Muscle of back (tissue), 13 donors: ENCODE data around the gene POGLUT3. TPM values are rescaled to one million over a fixed set of nuclear protein-coding genes. Genes with fewer than 3 reads are reported as not detected.

ENCODE experiments used
- DNase-seq, 3 donors: peaks; one replicate each; pipeline versions ENCODE4 v3.0.0 to v3.0.0-alpha.2; 2013
- long read RNA-seq, 9 donors: transcript quantifications; one replicate each; lab custom pipeline, GENCODE V29; 2026
- polyA plus RNA-seq, 10 donors: library from polyadenylated mRNA; unstranded; fragments of 120-200 nt; gene quantifications; one replicate each; pipeline ENCODE4 v1.2.1, GENCODE V29; 2013; ENCODE audit not compliant: insufficient read length in 10 of 10

Gene POGLUT3, protein sequence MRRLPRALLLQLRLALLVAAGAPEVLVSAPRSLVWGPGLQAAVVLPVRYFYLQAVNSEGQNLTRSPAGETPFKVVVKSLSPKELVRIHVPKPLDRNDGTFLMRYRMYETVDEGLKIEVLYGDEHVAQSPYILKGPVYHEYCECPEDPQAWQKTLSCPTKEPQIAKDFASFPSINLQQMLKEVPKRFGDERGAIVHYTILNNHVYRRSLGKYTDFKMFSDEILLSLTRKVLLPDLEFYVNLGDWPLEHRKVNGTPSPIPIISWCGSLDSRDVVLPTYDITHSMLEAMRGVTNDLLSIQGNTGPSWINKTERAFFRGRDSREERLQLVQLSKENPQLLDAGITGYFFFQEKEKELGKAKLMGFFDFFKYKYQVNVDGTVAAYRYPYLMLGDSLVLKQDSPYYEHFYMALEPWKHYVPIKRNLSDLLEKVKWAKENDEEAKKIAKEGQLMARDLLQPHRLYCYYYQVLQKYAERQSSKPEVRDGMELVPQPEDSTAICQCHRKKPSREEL
- 100 to 1,000 TPM in 1 of 10 donors, 10 to 100 TPM in 9; 47.7 to 108 (median 59.2) TPM for polyA plus RNA-seq
- long read RNA-seq, donor 1, full-length matches to known transcripts, result 9 of 22 reads
- long read RNA-seq, donor 1, partial matches to known transcripts, result 13 of 22 reads
- long read RNA-seq, donor 1, other reads (novel, unspliced or antisense), result 0 of 22 reads
- long read RNA-seq, donor 2, full-length matches to known transcripts, result 7 of 12 reads
- long read RNA-seq, donor 2, partial matches to known transcripts, result 5 of 12 reads
- long read RNA-seq, donor 2, other reads (novel, unspliced or antisense), result 0 of 12 reads
- long read RNA-seq, donor 3, result 0 reads
- long read RNA-seq, donor 4, full-length matches to known transcripts, result 12 of 28 reads
- long read RNA-seq, donor 4, partial matches to known transcripts, result 16 of 28 reads
- long read RNA-seq, donor 4, other reads (novel, unspliced or antisense), result 0 of 28 reads
- long read RNA-seq, donor 5, full-length matches to known transcripts, result 18 of 61 reads
- long read RNA-seq, donor 5, partial matches to known transcripts, result 43 of 61 reads
- long read RNA-seq, donor 5, other reads (novel, unspliced or antisense), result 0 of 61 reads
- long read RNA-seq, donor 6, full-length matches to known transcripts, result 9 of 32 reads
- long read RNA-seq, donor 6, partial matches to known transcripts, result 23 of 32 reads
- long read RNA-seq, donor 6, other reads (novel, unspliced or antisense), result 0 of 32 reads
- long read RNA-seq, donor 7, full-length matches to known transcripts, result 7 of 24 reads
- long read RNA-seq, donor 7, partial matches to known transcripts, result 17 of 24 reads
- long read RNA-seq, donor 7, other reads (novel, unspliced or antisense), result 0 of 24 reads
- long read RNA-seq, donor 8, full-length matches to known transcripts, result 14 of 29 reads
- long read RNA-seq, donor 8, partial matches to known transcripts, result 15 of 29 reads
- long read RNA-seq, donor 8, other reads (novel, unspliced or antisense), result 0 of 29 reads
- long read RNA-seq, donor 9, full-length matches to known transcripts, result 3 of 3 reads
- long read RNA-seq, donor 9, partial matches to known transcripts, result 0 of 3 reads
- long read RNA-seq, donor 9, other reads (novel, unspliced or antisense), result 0 of 3 reads

DNA sequence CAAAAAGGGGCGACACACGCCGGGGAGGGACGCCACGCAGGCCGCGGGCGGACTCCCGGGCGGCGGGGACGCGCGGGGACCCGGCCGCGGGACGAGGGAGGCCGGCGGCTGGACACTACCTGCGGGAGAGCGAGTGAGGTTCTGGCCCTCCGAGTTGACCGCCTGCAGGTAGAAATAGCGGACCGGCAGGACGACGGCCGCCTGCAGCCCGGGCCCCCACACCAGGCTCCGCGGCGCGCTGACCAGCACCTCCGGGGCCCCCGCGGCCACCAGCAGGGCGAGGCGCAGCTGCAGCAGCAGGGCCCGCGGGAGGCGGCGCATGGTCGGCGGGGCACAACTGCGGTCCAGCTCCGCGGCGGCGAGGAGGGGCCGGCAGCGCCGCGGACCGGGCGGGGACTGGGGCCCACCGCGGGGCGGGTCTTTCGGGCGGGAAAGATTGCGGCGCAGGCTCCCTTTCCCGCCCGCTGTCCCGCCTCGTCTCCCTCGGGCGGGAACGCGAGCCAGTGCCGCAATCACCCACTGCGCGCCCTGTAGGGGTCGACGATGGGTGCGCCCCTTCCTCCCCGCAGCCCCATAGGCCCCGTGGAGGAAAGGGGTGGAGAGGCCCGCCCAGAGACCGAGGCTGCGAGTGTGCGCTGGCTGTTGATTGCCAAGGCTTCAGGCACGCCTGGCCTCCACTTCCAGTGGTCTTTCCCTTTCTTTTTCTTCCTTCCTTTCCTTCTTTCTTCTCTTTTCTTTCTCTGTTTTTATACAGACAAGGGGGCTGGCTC, at the start of gene POGLUT3:
Gene POGLUT3, minus strand, starts transcription at position 339 of the 770 bp plus-strand sequence. Its CDS starts 18 bp downstream, at position 321.
- DNase-seq, result peak; percentile 57 to 91 (median 82)

DNA sequence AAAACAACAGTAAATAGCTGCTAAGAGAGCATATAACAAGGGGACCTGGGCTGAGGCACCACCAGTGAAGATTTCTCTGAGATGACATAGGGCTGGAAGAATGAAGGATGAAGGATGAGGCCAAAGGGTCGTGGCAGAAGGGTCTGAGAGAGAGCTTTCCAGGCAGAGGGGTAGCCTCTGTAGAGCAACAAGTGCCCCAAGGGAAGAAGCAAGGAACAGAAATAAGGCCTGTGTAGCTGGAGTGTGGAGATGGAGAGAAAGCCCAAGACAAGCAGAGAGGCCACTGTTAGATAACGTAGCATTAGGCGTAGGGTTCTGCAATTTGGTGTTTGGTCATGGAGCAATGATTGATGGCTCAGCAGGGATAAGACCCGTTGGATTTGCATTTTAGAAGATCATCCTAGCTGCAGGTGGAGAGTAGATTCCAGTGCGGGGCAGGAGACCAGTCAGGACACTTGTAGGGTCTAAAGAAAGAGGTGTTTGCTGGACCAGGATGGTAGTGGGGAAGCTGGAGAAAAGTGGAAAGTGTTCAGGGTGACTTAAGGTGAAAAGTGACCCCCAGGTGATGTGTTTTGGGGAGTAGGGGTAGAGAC, 47.8 kb upstream of the POGLUT3 start:
- DNase-seq, result no peak

DNA sequence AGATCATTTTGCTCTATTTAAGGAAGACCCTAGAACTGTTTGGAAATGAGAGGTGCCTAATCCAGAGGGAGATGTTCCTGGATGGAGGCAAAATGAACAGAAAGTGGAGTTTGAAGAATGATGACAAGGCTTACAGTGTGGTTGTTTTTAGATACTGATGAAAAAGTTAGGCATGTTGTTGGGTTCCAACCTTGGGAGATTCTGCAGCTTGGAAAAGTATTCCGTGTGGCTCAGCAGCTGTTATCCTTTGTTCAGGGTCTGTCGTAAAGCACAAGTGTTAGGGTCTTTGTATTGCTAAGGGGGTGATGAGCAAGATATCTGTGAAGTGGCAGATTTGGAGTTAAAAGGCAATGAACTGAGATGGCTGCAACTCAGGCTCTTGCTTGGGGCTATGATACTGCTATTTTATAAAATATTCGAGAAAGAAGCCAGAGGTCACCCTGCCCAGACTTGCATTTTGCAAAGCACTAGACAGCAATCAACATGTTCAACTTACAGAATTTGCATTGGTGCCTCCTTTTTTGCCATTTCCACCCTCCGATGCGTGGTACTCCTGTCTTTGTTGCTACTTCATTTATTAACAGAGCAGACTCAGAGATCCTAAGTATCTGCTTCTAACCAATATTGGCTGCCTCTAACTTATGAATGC, 45.3 kb upstream of the POGLUT3 start:
- DNase-seq, result no peak

GRCh38 chr11:108541531-108541930, 43.3 kb upstream of the POGLUT3 start:
- DNase-seq, result no peak

- no peak for DNase-seq
Observed at GRCh38 chr11:108538502-108538901, 40.3 kb upstream of the POGLUT3 start.

DNA sequence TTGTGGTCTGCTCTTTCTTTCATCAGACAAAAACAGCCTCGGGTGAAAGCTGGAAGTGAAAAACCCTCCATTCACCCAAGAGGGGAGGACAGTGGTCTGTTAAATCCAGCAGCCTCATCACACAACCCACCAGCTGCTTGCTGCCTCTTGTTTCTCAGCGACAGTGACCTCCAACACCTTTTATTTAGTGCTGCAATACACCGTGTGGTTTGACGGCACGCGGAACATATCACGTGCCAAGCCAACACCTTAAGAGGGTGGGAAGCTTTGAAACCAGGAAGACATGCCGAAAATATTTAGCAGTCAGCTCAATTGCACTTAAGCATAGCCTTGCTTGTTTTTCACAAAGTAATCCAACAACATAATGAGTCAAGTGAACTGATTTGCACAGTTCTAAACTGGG, 39.8 kb upstream of the POGLUT3 start:
- DNase-seq, result no peak

DNA sequence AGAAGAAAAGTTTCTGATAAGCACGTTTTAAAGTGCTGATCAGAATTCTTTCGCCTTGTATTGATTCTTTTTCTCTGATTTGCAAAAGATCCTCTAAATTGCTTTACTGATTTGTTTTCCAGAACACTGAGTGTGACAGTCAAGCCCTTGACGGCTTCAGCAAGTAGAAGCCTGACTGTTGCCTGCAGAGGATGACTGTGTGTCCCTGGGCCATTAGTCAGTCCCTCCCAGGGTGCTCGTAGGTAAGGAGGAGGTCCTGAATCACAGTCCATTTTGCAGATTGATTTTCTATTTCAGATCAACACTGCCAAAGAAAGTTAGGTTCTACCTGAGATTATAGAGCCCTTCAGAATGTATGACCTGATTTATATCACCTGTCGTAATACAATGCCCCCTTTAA, 38.6 kb upstream of the POGLUT3 start:
- DNase-seq, result no peak

DNA sequence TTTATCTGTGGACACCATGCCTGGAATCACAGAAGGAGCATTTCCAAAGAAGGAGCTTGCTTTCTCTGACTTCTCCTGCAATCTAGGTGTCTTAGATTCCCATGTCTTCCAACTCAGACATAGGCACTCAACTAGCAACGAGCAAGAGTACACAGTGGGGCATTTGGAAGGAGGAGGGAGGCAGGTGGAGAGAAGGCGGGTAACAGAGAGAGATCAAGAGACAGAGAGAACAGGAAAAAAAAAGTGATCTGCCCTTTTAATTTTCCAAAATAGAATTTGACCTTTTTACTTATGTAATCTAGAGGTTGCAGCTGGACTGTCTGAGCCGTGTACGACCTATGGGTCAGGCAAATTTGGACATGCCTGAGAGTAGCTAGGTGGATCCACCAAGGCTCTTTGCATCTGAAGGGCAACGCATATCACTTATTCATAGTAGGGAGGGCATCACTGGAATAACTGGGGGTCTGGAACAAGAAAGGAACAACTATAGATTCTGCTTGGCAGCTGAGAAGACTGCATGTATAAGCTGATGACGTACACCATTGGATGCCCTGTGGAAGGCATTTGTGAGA, 37.3 kb upstream of the POGLUT3 start:
- DNase-seq, result no peak

DNA sequence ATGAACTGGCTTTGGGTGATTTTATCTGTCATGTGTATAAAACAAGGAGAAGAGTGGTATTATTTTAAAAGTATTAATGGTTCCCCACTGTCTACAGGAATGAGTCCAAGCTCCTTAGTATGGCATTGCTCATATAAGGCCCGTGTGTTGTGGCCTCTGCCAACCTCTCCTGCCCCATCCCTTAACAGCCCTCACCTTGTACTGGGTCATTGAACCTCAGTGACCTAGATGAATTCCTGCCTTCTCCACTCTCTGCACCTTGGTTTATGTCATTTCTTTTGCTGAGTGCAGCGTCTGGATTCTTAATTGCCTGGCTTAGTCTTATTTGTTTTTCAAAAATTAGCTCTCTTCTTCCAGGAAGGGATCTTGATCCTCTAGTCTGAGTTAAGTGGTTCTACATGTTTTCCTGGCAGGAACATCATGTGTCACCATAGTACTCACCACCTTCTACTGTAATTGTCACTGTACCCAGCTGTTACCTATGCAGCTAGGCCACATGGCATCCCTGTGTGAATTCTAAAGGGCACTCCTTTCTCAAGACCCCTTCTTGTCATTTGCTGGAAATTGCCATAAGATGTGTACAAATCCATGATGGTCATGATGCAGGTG, 36.2 kb upstream of the POGLUT3 start:
- DNase-seq, result no peak

DNA sequence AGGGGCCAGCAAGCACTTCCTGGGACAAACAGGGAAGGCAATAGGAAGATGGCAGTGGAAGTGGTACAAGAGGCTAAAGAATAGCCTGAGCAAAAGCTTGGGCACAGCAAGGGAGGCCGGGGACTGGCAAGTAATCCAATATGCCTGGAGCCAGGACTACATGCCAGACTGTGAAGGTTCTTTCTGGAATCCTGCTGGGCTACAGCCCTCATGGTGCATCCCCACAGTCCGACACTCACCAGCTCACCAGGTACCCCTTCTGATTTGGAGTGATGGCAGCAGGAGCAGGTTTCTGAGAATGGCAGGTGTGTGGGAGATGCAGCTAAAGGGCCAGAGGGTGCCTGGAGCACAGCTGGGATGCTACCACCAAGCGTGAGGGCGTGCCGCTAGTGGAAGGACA, 32.2 kb upstream of the POGLUT3 start:
- no peak for DNase-seq

DNA sequence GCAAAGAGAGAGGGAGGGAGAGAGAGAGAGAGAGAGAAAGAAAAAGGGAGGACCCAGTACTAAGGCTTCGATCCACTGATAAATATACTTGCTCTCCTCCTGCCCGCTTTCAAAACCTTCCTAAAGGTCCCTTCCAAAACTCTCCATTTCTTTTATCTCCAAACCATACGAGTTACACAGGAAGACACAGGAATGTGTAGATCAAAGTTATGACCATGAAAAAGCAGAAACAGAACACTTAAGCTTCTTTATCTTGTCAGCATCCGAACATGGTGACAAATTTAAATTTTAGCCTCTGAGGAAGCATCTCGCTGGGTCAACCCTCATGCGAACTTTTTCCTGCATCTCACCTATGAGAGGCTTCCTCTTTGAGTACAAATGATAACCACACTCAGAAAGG, 29.2 kb upstream of the POGLUT3 start:
- no peak for DNase-seq

DNA sequence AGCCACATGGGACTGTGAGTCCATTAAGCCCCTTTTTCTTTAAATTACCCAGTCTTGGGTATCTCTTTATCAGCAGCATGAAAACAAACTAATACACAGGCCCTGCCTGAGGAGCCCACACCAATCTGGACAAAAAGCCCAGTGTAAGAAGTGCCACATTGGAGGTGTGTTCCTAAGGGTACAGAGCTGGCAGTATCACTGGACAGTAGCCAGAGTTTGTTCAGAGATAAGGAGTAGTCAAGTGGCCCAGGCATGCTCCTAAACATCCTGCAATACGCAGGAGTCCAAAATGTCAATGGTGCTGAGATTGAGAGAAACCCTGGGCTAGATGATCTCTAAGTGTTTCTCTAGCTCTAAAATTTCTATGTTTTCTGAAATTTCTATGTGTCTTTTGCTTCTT, 27.0 kb upstream of the POGLUT3 start:
- no peak for DNase-seq

DNA sequence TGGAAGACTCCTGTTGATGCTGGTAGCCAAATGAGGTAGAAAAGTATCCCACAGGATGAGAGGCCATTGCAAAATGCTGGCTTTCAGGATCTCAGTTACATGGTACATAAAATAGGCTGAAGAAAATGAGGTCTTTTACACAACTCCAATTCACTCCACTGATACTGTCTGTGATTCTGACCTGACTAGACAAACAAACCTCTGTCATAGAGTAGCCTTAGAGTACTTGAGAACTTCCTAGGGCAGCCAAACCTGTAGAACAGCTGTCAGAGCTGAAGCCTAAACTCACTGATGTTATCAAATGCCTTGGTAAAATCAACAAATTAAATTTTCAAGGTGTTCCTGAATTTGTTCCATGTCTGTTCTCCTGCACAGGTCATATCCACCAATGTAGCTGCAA, 26.2 kb upstream of the POGLUT3 start:
- no peak for DNase-seq

DNA sequence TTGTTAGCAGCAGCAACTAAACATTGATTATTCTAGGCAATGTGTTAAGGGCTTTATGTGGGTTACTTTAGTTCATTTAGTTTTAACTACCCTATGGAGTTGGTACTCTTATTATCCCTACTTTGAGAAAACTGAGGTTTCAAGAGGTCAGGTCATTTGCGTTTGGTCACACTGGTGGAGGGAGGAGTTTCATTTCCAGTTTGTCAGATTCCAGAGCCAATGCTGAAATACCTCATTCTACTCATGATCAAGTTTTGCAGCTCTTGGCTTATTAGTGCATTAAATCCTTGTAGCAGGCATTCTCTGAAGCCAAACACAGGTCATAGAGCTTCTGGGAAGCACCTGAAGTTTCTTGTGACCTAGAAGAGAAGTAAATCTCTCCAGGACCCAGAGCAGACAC, 24.1 kb upstream of the POGLUT3 start:
- DNase-seq, result no peak

DNA sequence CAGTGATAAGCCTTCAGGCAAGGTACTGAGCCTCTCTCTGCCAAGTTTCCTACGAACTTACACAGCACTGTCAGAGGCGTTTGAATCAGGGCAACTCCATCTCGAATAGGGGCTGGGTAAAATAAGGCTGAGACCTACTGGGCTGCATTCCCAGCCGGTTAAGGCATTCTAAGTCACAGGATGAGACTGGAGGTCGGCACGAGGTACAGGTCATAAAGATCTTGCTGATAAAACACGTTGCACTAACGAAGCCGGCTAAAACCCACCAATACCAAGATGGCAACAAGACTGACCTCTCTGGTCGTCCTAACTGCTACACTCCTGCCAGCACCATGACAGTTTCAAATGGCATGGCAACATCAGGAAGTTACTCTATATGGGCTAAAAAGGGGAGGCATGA, 20.4 kb upstream of the POGLUT3 start:
- no peak for DNase-seq

DNA sequence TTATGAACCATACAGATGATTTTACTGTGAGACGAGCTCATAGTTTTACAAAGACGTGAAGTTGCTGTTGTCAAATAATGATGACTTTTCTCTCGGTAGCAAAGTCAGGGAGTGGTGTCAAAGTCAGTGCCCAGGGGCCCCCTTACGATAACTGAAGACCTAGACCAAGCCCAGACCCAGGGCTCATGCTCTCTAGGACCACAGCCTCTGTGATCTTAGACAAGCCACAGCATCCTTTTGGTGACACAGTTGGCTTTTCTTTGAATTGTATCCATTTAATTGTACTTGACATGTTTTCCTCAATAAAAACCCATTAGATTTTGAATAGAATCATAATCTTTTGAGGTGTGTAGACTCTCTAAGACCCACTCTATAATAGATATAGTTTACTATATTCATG, 17.9 kb upstream of the POGLUT3 start:
- DNase-seq, result no peak

DNA sequence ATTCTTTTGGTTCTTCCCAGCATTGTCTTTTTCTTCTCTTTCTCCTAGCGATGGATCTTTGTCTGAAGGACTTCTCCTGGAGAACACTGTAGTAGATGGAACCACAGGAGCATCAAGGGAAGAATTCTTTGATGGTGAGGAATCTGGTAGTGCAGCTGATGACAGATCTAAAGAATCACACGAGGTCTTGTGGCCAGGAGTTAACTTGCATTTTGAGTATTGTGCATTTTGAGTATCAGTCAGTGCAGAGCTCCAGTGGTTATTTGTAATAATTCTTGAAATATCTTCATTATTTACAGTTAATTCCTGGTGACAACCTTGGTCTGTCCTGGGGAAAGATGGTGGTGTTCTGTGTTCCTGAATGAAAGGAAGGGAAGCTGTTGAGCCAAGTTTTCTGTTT, 14.5 kb upstream of the POGLUT3 start:
- peak in 1 of 3 donors; percentile 17 for DNase-seq

DNA sequence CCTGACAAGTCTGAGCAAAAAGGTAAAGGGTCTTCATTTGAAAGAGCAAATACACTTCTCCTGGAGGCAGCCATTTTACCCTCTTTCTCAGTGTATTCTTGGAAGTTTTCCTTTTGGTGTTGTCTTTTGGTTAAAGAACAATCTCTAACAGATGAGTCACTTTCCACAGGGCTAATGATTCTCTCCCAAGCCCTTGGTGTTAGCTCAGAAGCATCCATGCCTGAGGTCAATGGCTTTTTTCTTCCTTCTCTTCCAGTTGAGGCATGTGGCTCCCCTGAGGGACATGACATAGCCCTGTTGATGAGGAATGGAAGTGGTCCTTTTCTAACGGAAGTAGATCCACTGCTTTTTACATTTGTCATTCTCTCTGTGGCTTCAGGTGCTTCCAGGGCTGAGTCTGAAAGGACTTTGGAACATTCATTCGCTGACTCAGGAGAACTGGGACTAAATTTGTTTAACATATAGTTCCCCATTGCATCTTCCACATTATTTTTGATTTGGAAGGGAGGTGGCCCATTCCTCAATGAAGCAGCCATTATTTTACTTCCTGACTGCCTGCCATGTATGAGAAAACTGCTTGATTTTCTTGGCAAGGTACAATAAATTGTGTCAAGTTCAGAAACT, 13.8 kb upstream of the POGLUT3 start:
- DNase-seq, result peak in 1 of 3 donors; percentile 53
